ENCODE results near the gene LSM3. TPM values are rescaled to one million over a fixed set of nuclear protein-coding genes. Genes with fewer than 3 reads are reported as not detected.
A peak's percentile ranks its signal among the peaks of the same experiment; 100 is the strongest.

Gene LSM3
- total and polyA plus RNA-seq, 9 of the 15 experiments (the other 6 are each of a cell fraction or from before 2014, with no cell fraction given), result 33.8 to 203 (median 61.2) TPM

DNA sequence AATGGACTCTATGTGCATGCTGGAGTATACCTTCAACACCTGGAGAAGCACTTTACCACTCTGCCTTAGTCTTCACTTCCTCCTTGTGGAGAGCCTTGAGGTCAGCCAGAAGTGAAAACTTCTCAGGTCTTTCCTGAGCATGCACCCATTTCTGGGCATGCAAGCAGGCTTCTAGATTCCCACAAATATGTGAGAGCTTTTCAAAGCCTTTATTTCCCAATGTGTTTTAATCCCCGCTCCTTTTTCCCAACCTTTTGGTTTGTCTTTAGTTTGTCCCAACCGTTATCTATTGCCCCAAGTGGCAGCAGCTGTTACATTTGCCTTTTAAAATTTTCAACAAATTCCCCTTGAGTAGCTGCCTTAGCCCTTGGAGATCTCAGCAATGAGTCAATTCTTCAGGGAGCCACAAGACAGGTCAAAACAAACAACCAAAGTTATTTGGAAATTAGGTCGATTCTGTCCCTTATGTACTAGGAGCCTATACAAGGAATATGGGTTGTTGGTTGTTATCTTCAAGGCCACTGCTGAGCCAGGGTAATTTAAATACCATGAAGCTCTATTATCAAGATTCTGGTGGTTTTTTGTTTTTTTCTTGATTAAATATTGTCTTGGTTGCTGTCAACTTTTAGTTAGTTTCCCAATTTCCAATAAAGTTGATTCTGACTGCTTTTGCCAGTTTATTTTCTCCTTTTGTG, 44.4 kb downstream of the LSM3 start (continued):
- TF ChIP-seq, protein P1, sequence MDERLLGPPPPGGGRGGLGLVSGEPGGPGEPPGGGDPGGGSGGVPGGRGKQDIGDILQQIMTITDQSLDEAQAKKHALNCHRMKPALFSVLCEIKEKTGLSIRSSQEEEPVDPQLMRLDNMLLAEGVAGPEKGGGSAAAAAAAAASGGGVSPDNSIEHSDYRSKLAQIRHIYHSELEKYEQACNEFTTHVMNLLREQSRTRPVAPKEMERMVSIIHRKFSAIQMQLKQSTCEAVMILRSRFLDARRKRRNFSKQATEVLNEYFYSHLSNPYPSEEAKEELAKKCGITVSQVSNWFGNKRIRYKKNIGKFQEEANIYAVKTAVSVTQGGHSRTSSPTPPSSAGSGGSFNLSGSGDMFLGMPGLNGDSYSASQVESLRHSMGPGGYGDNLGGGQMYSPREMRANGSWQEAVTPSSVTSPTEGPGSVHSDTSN (CRISPR knock-in tag; IDR thresholded peaks at IDR 0.05; ENCODE audit: low read depth), result no peak
- TF ChIP-seq, protein P1 (tag; conservative IDR thresholded peaks at IDR 0.05; ENCODE audit: low read depth), result no peak
- TF ChIP-seq CC2D1A (IDR thresholded peaks at IDR 0.05) (0 out of 2 replicates have a peak, but pooled peaks have one; percentile 16), ZNF77 (CRISPR knock-in tag; IDR thresholded peaks at IDR 0.05) (no peak), ETV5 (CRISPR knock-in tag; IDR thresholded peaks at IDR 0.05; ENCODE audit: low read depth) (no peak), DPF2 (IDR thresholded peaks at IDR 0.05) (peak; percentile 55), HSF4 (CRISPR knock-in tag; IDR thresholded peaks at IDR 0.05; ENCODE audit: borderline replicate concordance) (no peak), ZKSCAN8 (CRISPR knock-in tag; IDR thresholded peaks at IDR 0.05) (peak; percentile 35; the same call in 1 of the 2 replicates), BRD9 (IDR thresholded peaks at IDR 0.05; ENCODE audit: low read depth, partially characterized antibody) (no peak), HDGF (IDR thresholded peaks at IDR 0.05) (no peak), ZSCAN32 (CRISPR knock-in tag; IDR thresholded peaks at IDR 0.05) (no peak), MYC (IDR thresholded peaks at IDR 0.05; ENCODE audit: low read depth, low read length) (no peak), MYC (CRISPR knock-in tag; IDR thresholded peaks at IDR 0.05; ENCODE audit: borderline replicate concordance, low read depth) (no peak), KHSRP (IDR thresholded peaks at IDR 0.05) (no peak), STAT5A (IDR thresholded peaks at IDR 0.05; ENCODE audit: borderline replicate concordance, low read length) (0 out of 2 replicates have a peak, but pooled peaks have one; percentile 15), HNRNPUL1 (IDR thresholded peaks at IDR 0.05; ENCODE audit: low read length) (no peak), HDAC2 (IDR thresholded peaks at IDR 0.05) (no peak)
- TF ChIP-seq, protein P2, sequence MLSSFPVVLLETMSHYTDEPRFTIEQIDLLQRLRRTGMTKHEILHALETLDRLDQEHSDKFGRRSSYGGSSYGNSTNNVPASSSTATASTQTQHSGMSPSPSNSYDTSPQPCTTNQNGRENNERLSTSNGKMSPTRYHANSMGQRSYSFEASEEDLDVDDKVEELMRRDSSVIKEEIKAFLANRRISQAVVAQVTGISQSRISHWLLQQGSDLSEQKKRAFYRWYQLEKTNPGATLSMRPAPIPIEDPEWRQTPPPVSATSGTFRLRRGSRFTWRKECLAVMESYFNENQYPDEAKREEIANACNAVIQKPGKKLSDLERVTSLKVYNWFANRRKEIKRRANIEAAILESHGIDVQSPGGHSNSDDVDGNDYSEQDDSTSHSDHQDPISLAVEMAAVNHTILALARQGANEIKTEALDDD (IDR thresholded peaks at IDR 0.05), result no peak
- TF ChIP-seq, protein P3, sequence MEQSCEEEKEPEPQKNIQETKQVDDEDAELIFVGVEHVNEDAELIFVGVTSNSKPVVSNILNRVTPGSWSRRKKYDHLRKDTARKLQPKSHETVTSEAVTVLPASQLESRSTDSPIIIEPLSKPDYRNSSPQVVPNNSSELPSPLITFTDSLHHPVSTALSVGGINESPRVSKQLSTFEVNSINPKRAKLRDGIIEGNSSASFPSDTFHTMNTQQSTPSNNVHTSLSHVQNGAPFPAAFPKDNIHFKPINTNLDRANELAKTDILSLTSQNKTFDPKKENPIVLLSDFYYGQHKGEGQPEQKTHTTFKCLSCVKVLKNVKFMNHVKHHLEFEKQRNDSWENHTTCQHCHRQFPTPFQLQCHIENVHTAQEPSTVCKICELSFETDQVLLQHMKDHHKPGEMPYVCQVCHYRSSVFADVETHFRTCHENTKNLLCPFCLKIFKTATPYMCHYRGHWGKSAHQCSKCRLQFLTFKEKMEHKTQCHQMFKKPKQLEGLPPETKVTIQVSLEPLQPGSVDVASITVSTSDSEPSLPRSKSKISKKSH (CRISPR knock-in tag; IDR thresholded peaks at IDR 0.05), result no peak
- TF ChIP-seq, protein P4, sequence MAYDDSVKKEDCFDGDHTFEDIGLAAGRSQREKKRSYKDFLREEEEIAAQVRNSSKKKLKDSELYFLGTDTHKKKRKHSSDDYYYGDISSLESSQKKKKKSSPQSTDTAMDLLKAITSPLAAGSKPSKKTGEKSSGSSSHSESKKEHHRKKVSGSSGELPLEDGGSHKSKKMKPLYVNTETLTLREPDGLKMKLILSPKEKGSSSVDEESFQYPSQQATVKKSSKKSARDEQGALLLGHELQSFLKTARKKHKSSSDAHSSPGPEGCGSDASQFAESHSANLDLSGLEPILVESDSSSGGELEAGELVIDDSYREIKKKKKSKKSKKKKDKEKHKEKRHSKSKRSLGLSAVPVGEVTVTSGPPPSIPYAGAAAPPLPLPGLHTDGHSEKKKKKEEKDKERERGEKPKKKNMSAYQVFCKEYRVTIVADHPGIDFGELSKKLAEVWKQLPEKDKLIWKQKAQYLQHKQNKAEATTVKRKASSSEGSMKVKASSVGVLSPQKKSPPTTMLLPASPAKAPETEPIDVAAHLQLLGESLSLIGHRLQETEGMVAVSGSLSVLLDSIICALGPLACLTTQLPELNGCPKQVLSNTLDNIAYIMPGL (CRISPR knock-in tag; IDR thresholded peaks at IDR 0.05), result no peak
- TF ChIP-seq, protein P5, sequence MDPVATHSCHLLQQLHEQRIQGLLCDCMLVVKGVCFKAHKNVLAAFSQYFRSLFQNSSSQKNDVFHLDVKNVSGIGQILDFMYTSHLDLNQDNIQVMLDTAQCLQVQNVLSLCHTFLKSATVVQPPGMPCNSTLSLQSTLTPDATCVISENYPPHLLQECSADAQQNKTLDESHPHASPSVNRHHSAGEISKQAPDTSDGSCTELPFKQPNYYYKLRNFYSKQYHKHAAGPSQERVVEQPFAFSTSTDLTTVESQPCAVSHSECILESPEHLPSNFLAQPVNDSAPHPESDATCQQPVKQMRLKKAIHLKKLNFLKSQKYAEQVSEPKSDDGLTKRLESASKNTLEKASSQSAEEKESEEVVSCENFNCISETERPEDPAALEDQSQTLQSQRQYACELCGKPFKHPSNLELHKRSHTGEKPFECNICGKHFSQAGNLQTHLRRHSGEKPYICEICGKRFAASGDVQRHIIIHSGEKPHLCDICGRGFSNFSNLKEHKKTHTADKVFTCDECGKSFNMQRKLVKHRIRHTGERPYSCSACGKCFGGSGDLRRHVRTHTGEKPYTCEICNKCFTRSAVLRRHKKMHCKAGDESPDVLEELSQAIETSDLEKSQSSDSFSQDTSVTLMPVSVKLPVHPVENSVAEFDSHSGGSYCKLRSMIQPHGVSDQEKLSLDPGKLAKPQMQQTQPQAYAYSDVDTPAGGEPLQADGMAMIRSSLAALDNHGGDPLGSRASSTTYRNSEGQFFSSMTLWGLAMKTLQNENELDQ (CRISPR knock-in tag; IDR thresholded peaks at IDR 0.05; ENCODE audit: borderline replicate concordance), result no peak

All from K562 (cell line).